ENCODE measurements around the gene WDR91.

WDR91 gene

DNA sequence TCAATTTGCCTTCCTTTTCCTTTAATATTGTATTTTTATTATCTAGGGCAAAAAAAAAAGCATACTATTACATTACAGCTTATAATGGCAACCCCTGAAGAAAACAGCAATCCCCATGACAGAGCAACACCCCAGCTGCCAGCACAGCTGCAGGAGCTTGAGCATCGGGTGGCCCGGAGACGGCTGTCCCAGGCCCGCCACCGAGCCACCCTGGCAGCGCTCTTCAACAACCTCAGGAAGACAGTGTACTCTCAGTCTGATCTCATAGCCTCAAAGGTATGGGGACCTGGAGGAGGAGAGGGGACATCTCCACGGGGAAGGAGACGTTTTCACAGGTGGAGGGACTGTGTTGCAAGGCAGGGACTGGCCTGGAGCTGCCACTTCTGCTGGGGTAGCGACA lies 29.1 kb upstream of the WDR91 start:
- no peaks in the 10 kb centered on the region for H3K9me2 ChIP-seq (replicated peaks; ENCODE audit: low read depth, low read length)
- H3K9ac ChIP-seq (ENCODE audit: low read depth, low read length, poor library complexity, severe bottlenecking): no peak overlapping the region
- TF ChIP-seq, protein P1, sequence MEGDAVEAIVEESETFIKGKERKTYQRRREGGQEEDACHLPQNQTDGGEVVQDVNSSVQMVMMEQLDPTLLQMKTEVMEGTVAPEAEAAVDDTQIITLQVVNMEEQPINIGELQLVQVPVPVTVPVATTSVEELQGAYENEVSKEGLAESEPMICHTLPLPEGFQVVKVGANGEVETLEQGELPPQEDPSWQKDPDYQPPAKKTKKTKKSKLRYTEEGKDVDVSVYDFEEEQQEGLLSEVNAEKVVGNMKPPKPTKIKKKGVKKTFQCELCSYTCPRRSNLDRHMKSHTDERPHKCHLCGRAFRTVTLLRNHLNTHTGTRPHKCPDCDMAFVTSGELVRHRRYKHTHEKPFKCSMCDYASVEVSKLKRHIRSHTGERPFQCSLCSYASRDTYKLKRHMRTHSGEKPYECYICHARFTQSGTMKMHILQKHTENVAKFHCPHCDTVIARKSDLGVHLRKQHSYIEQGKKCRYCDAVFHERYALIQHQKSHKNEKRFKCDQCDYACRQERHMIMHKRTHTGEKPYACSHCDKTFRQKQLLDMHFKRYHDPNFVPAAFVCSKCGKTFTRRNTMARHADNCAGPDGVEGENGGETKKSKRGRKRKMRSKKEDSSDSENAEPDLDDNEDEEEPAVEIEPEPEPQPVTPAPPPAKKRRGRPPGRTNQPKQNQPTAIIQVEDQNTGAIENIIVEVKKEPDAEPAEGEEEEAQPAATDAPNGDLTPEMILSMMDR (conservative IDR thresholded peaks at IDR 0.05; ENCODE audit: low read length): no peak
- no peak for TF ChIP-seq EZH2phosphoT487 (IDR thresholded peaks at IDR 0.05; ENCODE audit: borderline replicate concordance)
- H3F3A ChIP-seq (ENCODE audit: low read depth): no peaks in the 10 kb centered on the region
- H3K27me3 ChIP-seq (ENCODE audit: insufficient read depth, low read length, poor library complexity, severe bottlenecking): no peaks in the 10 kb centered on the region
- no peaks in the 10 kb centered on the region for H3K9me3 ChIP-seq (ENCODE audit: insufficient read depth, low read depth, low read length)
- no peaks in the 10 kb centered on the region for H3K4me1 ChIP-seq (ENCODE audit: insufficient read depth, low read length, poor library complexity, severe bottlenecking)
- no peaks in the 10 kb centered on the region for H4K20me1 ChIP-seq (ENCODE audit: insufficient read depth, low read length, poor library complexity, severe bottlenecking)
- H3K79me2 ChIP-seq (ENCODE audit: insufficient read depth, low read length): no peaks in the 10 kb centered on the region
- H3K4me3 ChIP-seq (ENCODE audit: low read length, poor library complexity, severe bottlenecking): no peak overlapping the region
- H2AFZ ChIP-seq (ENCODE audit: low read length): no peak overlapping the region
- no peak overlapping the region for H3K4me2 ChIP-seq (ENCODE audit: low read depth, low read length, poor library complexity, severe bottlenecking)
- no peaks in the 10 kb centered on the region for H3K36me3 ChIP-seq (ENCODE audit: insufficient read depth, low read length)

DNA sequence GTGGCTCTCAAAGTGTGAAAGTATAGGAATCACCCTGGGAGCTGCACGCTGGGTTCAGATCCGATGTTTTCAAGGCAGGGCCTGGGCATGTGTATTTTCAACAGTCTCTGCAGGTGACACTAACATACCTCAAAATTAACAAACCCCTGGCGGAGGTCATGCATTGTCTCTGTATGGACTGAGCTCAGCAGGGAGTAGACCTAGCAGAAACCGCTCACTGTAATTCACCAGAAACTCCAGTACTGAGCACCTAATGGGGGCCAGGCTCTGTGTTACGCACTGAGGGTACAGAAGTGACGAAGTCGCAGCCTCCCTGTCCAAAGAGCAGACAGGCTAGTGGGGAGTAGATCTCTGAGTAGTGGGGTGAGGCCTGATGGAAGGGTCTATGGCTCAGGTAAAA lies 27.9 kb upstream of the WDR91 start:
- Histone ChIP-seq H3K27me3 (ENCODE audit: insufficient read depth, low read length, poor library complexity, severe bottlenecking) (no peaks in the 10 kb centered on the region), H3K4me3 (ENCODE audit: low read length, poor library complexity, severe bottlenecking) (no peak overlapping the region), H3K36me3 (ENCODE audit: insufficient read depth, low read length) (no peaks in the 10 kb centered on the region), H2AFZ (ENCODE audit: low read length) (no peak overlapping the region), H3K79me2 (ENCODE audit: insufficient read depth, low read length) (no peaks in the 10 kb centered on the region), H3K4me1 (ENCODE audit: insufficient read depth, low read length, poor library complexity, severe bottlenecking) (no peaks in the 10 kb centered on the region), H3K9me3 (ENCODE audit: insufficient read depth, low read depth, low read length) (no peaks in the 10 kb centered on the region), H3F3A (ENCODE audit: low read depth) (no peaks in the 10 kb centered on the region), H3K4me2 (ENCODE audit: low read depth, low read length, poor library complexity, severe bottlenecking) (no peak overlapping the region), H3K9me2 (replicated peaks; ENCODE audit: low read depth, low read length) (no peaks in the 10 kb centered on the region), H4K20me1 (ENCODE audit: insufficient read depth, low read length, poor library complexity, severe bottlenecking) (no peaks in the 10 kb centered on the region), H3K9ac (ENCODE audit: low read depth, low read length, poor library complexity, severe bottlenecking) (no peak overlapping the region)
- TF ChIP-seq, protein P1 (conservative IDR thresholded peaks at IDR 0.05; ENCODE audit: low read length): no peak
- no peak for TF ChIP-seq EZH2phosphoT487 (IDR thresholded peaks at IDR 0.05; ENCODE audit: borderline replicate concordance)

DNA sequence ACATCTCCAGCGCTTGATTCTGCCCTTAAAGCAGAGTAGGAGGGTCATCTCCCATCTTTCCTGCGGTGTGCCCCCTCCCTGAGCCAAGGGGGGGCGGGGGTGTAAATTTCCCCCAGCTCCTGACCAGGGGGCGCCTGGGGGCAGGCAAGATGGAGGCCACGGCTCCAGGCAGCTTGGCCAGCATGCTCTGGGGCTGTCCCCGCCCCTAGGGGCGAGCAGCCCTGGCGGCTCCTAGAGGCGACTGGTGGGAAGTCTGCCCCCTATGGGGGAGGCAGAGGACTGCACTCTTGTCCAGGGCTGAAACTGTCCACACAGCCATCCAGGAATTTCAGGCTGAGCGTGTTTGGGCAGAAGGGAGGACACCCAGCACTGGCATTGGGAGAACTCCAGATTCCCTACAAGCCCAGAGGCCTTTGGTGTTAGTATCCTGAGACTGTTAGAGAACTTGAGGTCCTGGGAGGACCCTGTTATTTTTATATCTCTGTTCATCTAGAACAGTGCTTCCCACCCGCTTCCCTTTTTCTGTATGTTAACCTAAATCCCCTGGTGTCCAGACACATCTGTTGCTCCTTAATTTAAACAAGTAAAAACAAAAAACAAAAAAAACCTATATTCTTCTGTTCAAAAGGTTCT lies 26.9 kb upstream of the WDR91 start:
- no peak overlapping the region for H3K9ac ChIP-seq (ENCODE audit: low read depth, low read length, poor library complexity, severe bottlenecking)
- no peaks in the 10 kb centered on the region for H4K20me1 ChIP-seq (ENCODE audit: insufficient read depth, low read length, poor library complexity, severe bottlenecking)
- H3K27me3 ChIP-seq (ENCODE audit: insufficient read depth, low read length, poor library complexity, severe bottlenecking): no peaks in the 10 kb centered on the region
- no peaks in the 10 kb centered on the region for H3F3A ChIP-seq (ENCODE audit: low read depth)
- TF ChIP-seq EZH2phosphoT487 (IDR thresholded peaks at IDR 0.05; ENCODE audit: borderline replicate concordance): no peak
- TF ChIP-seq, protein P1 (conservative IDR thresholded peaks at IDR 0.05; ENCODE audit: low read length): peak; percentile 59
- H3K36me3 ChIP-seq (ENCODE audit: insufficient read depth, low read length): no peaks in the 10 kb centered on the region
- no peaks in the 10 kb centered on the region for H3K9me3 ChIP-seq (ENCODE audit: insufficient read depth, low read depth, low read length)
- no peak overlapping the region for H3K4me3 ChIP-seq (ENCODE audit: low read length, poor library complexity, severe bottlenecking)
- H3K4me2 ChIP-seq (ENCODE audit: low read depth, low read length, poor library complexity, severe bottlenecking): no peak overlapping the region
- no peaks in the 10 kb centered on the region for H3K4me1 ChIP-seq (ENCODE audit: insufficient read depth, low read length, poor library complexity, severe bottlenecking)
- H3K9me2 ChIP-seq (replicated peaks; ENCODE audit: low read depth, low read length): no peaks in the 10 kb centered on the region
- H2AFZ ChIP-seq (ENCODE audit: low read length): no peak overlapping the region
- H3K79me2 ChIP-seq (ENCODE audit: insufficient read depth, low read length): no peaks in the 10 kb centered on the region
